ENCODE results near the gene SGMS1.

The SGMS1 gene

GRCh38 chr10:50582766-50583762 lies 40.7 kb downstream of the SGMS1 start:
- Histone ChIP-seq H3K4me1 (ENCODE audit: insufficient read depth, insufficient read length) (no peaks in the 10 kb centered on the region), H3K4me3 (ENCODE audit: insufficient read length, low read depth) (no peak overlapping the region), H3K36me3 (ENCODE audit: insufficient read depth, insufficient read length, low read length) (no peaks in the 10 kb centered on the region), H3K27me3 (ENCODE audit: insufficient read depth, insufficient read length) (no peaks in the 10 kb centered on the region), H3K9ac (ENCODE audit: insufficient read length, low read depth) (no peak overlapping the region), H3K9me3 (ENCODE audit: insufficient read depth, low read length) (no peaks in the 10 kb centered on the region)
- DNase-seq (ENCODE audit: low read depth, low spot score): no peak
- TF ChIP-seq YY1 (IDR thresholded peaks at IDR 0.05; ENCODE audit: insufficient read depth, insufficient read length): no peak
- TF ChIP-seq SUZ12 (IDR thresholded peaks at IDR 0.05; ENCODE audit: extremely low read depth, insufficient read depth, insufficient read length): no peak
- TF ChIP-seq ZNF274 (IDR thresholded peaks at IDR 0.05; ENCODE audit: low read depth, low read length): no peak

GRCh38 chr10:50582046-50582445 lies 41.7 kb downstream of the SGMS1 start:
- H3K4me3 ChIP-seq (ENCODE audit: insufficient read length, low read depth): no peak overlapping the region
- no peaks in the 10 kb centered on the region for H3K4me1 ChIP-seq (ENCODE audit: insufficient read depth, insufficient read length)
- no peak for TF ChIP-seq SUZ12 (IDR thresholded peaks at IDR 0.05; ENCODE audit: extremely low read depth, insufficient read depth, insufficient read length)
- TF ChIP-seq ZNF274 (IDR thresholded peaks at IDR 0.05; ENCODE audit: low read depth, low read length): no peak
- no peak for TF ChIP-seq YY1 (IDR thresholded peaks at IDR 0.05; ENCODE audit: insufficient read depth, insufficient read length)

GRCh38 chr10:50580262-50580891 lies 43.4 kb downstream of the SGMS1 start:
- H3K9me3 ChIP-seq (ENCODE audit: insufficient read depth, low read length): no peaks in the 10 kb centered on the region
- TF ChIP-seq SUZ12 (IDR thresholded peaks at IDR 0.05; ENCODE audit: extremely low read depth, insufficient read depth, insufficient read length): no peak
- no peak for TF ChIP-seq YY1 (IDR thresholded peaks at IDR 0.05; ENCODE audit: insufficient read depth, insufficient read length)
- TF ChIP-seq ZNF274 (IDR thresholded peaks at IDR 0.05; ENCODE audit: low read depth, low read length): no peak
- H3K36me3 ChIP-seq (ENCODE audit: insufficient read depth, insufficient read length, low read length): no peaks in the 10 kb centered on the region
- no peaks in the 10 kb centered on the region for H3K4me1 ChIP-seq (ENCODE audit: insufficient read depth, insufficient read length)
- no peak overlapping the region for H3K4me3 ChIP-seq (ENCODE audit: insufficient read length, low read depth)
- DNase-seq (ENCODE audit: low read depth, low spot score): no peak
- no peak overlapping the region for H3K9ac ChIP-seq (ENCODE audit: insufficient read length, low read depth)
- no peaks in the 10 kb centered on the region for H3K27me3 ChIP-seq (ENCODE audit: insufficient read depth, insufficient read length)

More at GRCh38 chr10:50582046-50582445, 41.7 kb downstream of the SGMS1 start:
- Histone ChIP-seq H3K36me3 (ENCODE audit: insufficient read depth, insufficient read length, low read length) (no peaks in the 10 kb centered on the region), H3K27me3 (ENCODE audit: insufficient read depth, insufficient read length) (no peaks in the 10 kb centered on the region), H3K9ac (ENCODE audit: insufficient read length, low read depth) (no peak overlapping the region), H3K9me3 (ENCODE audit: insufficient read depth, low read length) (no peaks in the 10 kb centered on the region)
- DNase-seq (ENCODE audit: low read depth, low spot score): no peak

GRCh38 chr10:50579491-50580261 lies 44.1 kb downstream of the SGMS1 start:
- Histone ChIP-seq H3K27me3 (ENCODE audit: insufficient read depth, insufficient read length) (no peaks in the 10 kb centered on the region), H3K36me3 (ENCODE audit: insufficient read depth, insufficient read length, low read length) (no peaks in the 10 kb centered on the region), H3K9me3 (ENCODE audit: insufficient read depth, low read length) (no peaks in the 10 kb centered on the region), H3K9ac (ENCODE audit: insufficient read length, low read depth) (no peak overlapping the region), H3K4me1 (ENCODE audit: insufficient read depth, insufficient read length) (no peaks in the 10 kb centered on the region), H3K4me3 (ENCODE audit: insufficient read length, low read depth) (no peak overlapping the region)
- TF ChIP-seq YY1 (IDR thresholded peaks at IDR 0.05; ENCODE audit: insufficient read depth, insufficient read length): no peak
- TF ChIP-seq SUZ12 (IDR thresholded peaks at IDR 0.05; ENCODE audit: extremely low read depth, insufficient read depth, insufficient read length): no peak
- no peak for TF ChIP-seq ZNF274 (IDR thresholded peaks at IDR 0.05; ENCODE audit: low read depth, low read length)
- no peak for DNase-seq (ENCODE audit: low read depth, low spot score)

- TF ChIP-seq ZNF274 (IDR thresholded peaks at IDR 0.05; ENCODE audit: low read depth, low read length) (no peak), SUZ12 (IDR thresholded peaks at IDR 0.05; ENCODE audit: extremely low read depth, insufficient read depth, insufficient read length) (no peak), YY1 (IDR thresholded peaks at IDR 0.05; ENCODE audit: insufficient read depth, insufficient read length) (no peak)
These were observed 44.8 kb downstream of the SGMS1 start for GRCh38 chr10:50578949-50579348.

GRCh38 chr10:50577681-50578350 lies 45.9 kb downstream of the SGMS1 start:
- no peak for DNase-seq (ENCODE audit: low read depth, low spot score)
- Histone ChIP-seq H3K27me3 (ENCODE audit: insufficient read depth, insufficient read length) (no peaks in the 10 kb centered on the region), H3K9ac (ENCODE audit: insufficient read length, low read depth) (no peak overlapping the region), H3K9me3 (ENCODE audit: insufficient read depth, low read length) (no peaks in the 10 kb centered on the region), H3K36me3 (ENCODE audit: insufficient read depth, insufficient read length, low read length) (no peaks in the 10 kb centered on the region), H3K4me1 (ENCODE audit: insufficient read depth, insufficient read length) (no peaks in the 10 kb centered on the region), H3K4me3 (ENCODE audit: insufficient read length, low read depth) (no peak overlapping the region)
- TF ChIP-seq ZNF274 (IDR thresholded peaks at IDR 0.05; ENCODE audit: low read depth, low read length) (no peak), SUZ12 (IDR thresholded peaks at IDR 0.05; ENCODE audit: extremely low read depth, insufficient read depth, insufficient read length) (no peak), YY1 (IDR thresholded peaks at IDR 0.05; ENCODE audit: insufficient read depth, insufficient read length) (no peak)

More at GRCh38 chr10:50578949-50579348, 44.8 kb downstream of the SGMS1 start:
- Histone ChIP-seq H3K9ac (ENCODE audit: insufficient read length, low read depth) (no peak overlapping the region), H3K4me1 (ENCODE audit: insufficient read depth, insufficient read length) (no peaks in the 10 kb centered on the region), H3K9me3 (ENCODE audit: insufficient read depth, low read length) (no peaks in the 10 kb centered on the region), H3K4me3 (ENCODE audit: insufficient read length, low read depth) (no peak overlapping the region), H3K36me3 (ENCODE audit: insufficient read depth, insufficient read length, low read length) (no peaks in the 10 kb centered on the region), H3K27me3 (ENCODE audit: insufficient read depth, insufficient read length) (no peaks in the 10 kb centered on the region)
- DNase-seq (ENCODE audit: low read depth, low spot score): no peak

Data from NT2/D1 (cell line).